K562 (cell line): ENCODE results near the gene LSM4. TPM values are rescaled to one million over a fixed set of nuclear protein-coding genes. Genes with fewer than 3 reads are reported as not detected.

ENCODE experiments used
- ADNP ChIP-seq: fragments of 200-800 bp; sonication (Bioruptor generic); IDR thresholded peaks from 2 replicates; pipeline ENCODE4 v1.6.1; 2016; ENCODE audit warnings: missing genetic modification characterization, missing compliant biosample characterization
- CHD1 ChIP-seq: fragments of 200-600 bp; sonication (generic); IDR thresholded peaks from one replicate; pipeline ENCODE4 v1.6.1; 2012; ENCODE audit warnings: mild to moderate bottlenecking, moderate library complexity, low read length, inconsistent platforms
- ESRRA ChIP-seq: fragments of 450-650 bp; IDR thresholded peaks from 2 replicates; pipeline ENCODE4 v1.6.1; 2014; ENCODE audit warnings: low read depth, mild to moderate bottlenecking, moderate library complexity, borderline replicate concordance
- FOSL1 ChIP-seq: fragments of 200-800 bp; sonication (Bioruptor generic); conservative IDR thresholded peaks from 2 replicates; pipeline ENCODE4 v1.6.1; 2016; ENCODE audit warnings: missing genetic modification characterization, missing compliant biosample characterization
- HDAC1 ChIP-seq, 2 experiments: fragments of 450-650 bp; IDR thresholded peaks; 2 replicates each; pipeline ENCODE4 v1.6.1; 2016 to 2017; ENCODE audit warnings: inconsistent platforms in 1 of 2, mild to moderate bottlenecking in 1 of 2, moderate library complexity in 1 of 2
- KLF13 ChIP-seq: fragments of 450-650 bp; IDR thresholded peaks from 2 replicates; pipeline ENCODE4 v1.6.1; 2016; ENCODE audit warnings: missing genetic modification characterization, low read depth, mild to moderate bottlenecking, missing compliant biosample characterization, moderate library complexity, borderline replicate concordance
- MECOM ChIP-seq: fragments of 250-450 bp; sonication (Bioruptor Pico); IDR thresholded peaks from 2 replicates; pipeline ENCODE4 v1.8.0; 2022; ENCODE audit warnings: inconsistent platforms
- NELFE ChIP-seq: IDR thresholded peaks from 2 replicates; pipeline ENCODE4 v1.6.1; 2011; ENCODE audit warnings: mild to moderate bottlenecking; ENCODE audit not compliant: insufficient read depth, insufficient read length
- RAD51 ChIP-seq: fragments of 450-650 bp; IDR thresholded peaks from 2 replicates; pipeline ENCODE4 v1.7.1; 2016; ENCODE audit warnings: low read depth, mild to moderate bottlenecking, borderline replicate concordance
- SMAD1 ChIP-seq: fragments of 150-350 bp; IDR thresholded peaks from 2 replicates; pipeline ENCODE4 v1.6.1; 2014; ENCODE audit warnings: low read length, low read depth; ENCODE audit not compliant: partially characterized antibody
- SMARCB1 ChIP-seq: IDR thresholded peaks from 2 replicates; pipeline ENCODE4 v1.6.1; 2011; ENCODE audit warnings: improper control_type of control experiment, low read depth; ENCODE audit not compliant: insufficient read length
- XRCC5 ChIP-seq: fragments of 200-400 bp; formaldehyde crosslinking; IDR thresholded peaks from 2 replicates; pipeline ENCODE4 v1.6.1; 2017; ENCODE audit warnings: low read depth, mild to moderate bottlenecking, low read length
- ZFP30 ChIP-seq: fragments of 250-450 bp; sonication (Bioruptor Pico); IDR thresholded peaks from 2 replicates; pipeline ENCODE4 v1.8.0; 2022; ENCODE audit warnings: moderate library complexity, mild to moderate bottlenecking, inconsistent platforms, borderline replicate concordance
- ZNF584 ChIP-seq: fragments of 200-800 bp; sonication (Bioruptor generic); IDR thresholded peaks from 2 replicates; pipeline ENCODE4 v1.6.1; 2016; ENCODE audit warnings: low read depth, mild to moderate bottlenecking, missing genetic modification characterization, missing compliant biosample characterization
- polyA plus RNA-seq, 8 experiments: library from polyadenylated mRNA; depleted of rRNA in 4 of 8; stranded (reverse) in 5 of 8; unstranded in 3 of 8; fragments of >200 nt; fragmentation: Nextera tagmentation in 2 of 8; fragmentation: Illumina TruSeq in 1 of 8; extraction: Ambion mirVana in 2 of 8; extraction: Trizol in 1 of 8; gene quantifications; 2 replicates each; pipeline versions ENCODE4 v1.2.1 to v1.2.3, GENCODE V29; 2011 to 2014; ENCODE audit warnings: inconsistent platforms in 1 of 8, missing spikeins in 1 of 8
- total RNA-seq, 7 experiments: library from RNA; depleted of rRNA in 6 of 7; stranded (reverse); fragments of >200 nt in 6 of 7; fragmentation: Illumina TruSeq in 2 of 7; extraction: Trizol in 2 of 7; gene quantifications; 2 replicates each; pipeline versions ENCODE4 v1.2.1 to v1.2.3, GENCODE V29; 2011 to 2021; ENCODE audit warnings: low replicate concordance in 1 of 7
- TF ChIP-seq, protein P1 (sequence below), 3 experiments: fragments of 200-800 bp in 1 of 3; sonication (Bioruptor generic) in 1 of 3; sonication (generic) in 1 of 3; formaldehyde crosslinking in 1 of 3; IDR thresholded peaks; 2 replicates each; pipeline versions ENCODE4 v1.6.1 to v1.8.0; 2016 to 2022; ENCODE audit warnings: mild to moderate bottlenecking in 2 of 3, missing compliant biosample characterization in 2 of 3, missing genetic modification characterization in 2 of 3, missing genetic modification reagents in 1 of 3
- TF ChIP-seq, protein P2 (sequence below), 2 experiments: fragments of 200-800 bp in 1 of 2; sonication (Bioruptor generic) in 1 of 2; sonication (generic) in 1 of 2; formaldehyde crosslinking in 1 of 2; IDR thresholded peaks in 1 of 2; conservative IDR thresholded peaks in 1 of 2; 2 replicates each; pipeline versions ENCODE4 v1.5.0 to v1.6.1; 2016 to 2020; ENCODE audit warnings: missing compliant biosample characterization in 1 of 2, missing genetic modification characterization in 1 of 2, missing genetic modification reagents in 1 of 2
- TF ChIP-seq, protein P3 (sequence below): fragments of 200-800 bp; sonication (Bioruptor generic); IDR thresholded peaks from 2 replicates; pipeline ENCODE4 v1.6.1; 2017; ENCODE audit warnings: missing genetic modification characterization, missing compliant biosample characterization
- TF ChIP-seq, protein P4 (sequence below), 2 experiments: fragments of 450-650 bp in 1 of 2; sonication (generic) in 1 of 2; formaldehyde crosslinking in 1 of 2; IDR thresholded peaks in 1 of 2; conservative IDR thresholded peaks in 1 of 2; 2 replicates each; pipeline versions ENCODE4 v1.6.1 to v1.8.1; 2016 to 2023; ENCODE audit warnings: mild to moderate bottlenecking in 2 of 2, moderate library complexity in 2 of 2, inconsistent platforms in 1 of 2, missing genetic modification reagents in 1 of 2
- TF ChIP-seq, protein P5 (sequence below): fragments of 450-650 bp; conservative IDR thresholded peaks from 2 replicates; pipeline ENCODE4 v1.6.1; 2016; ENCODE audit warnings: missing genetic modification characterization, low read depth, mild to moderate bottlenecking, control low read depth, missing compliant biosample characterization

Gene LSM4
- total and polyA plus RNA-seq, 9 of the 15 experiments (the other 6 are each of a cell fraction or from before 2014, with no cell fraction given), result 11.9 to 763 (median 202) TPM

DNA sequence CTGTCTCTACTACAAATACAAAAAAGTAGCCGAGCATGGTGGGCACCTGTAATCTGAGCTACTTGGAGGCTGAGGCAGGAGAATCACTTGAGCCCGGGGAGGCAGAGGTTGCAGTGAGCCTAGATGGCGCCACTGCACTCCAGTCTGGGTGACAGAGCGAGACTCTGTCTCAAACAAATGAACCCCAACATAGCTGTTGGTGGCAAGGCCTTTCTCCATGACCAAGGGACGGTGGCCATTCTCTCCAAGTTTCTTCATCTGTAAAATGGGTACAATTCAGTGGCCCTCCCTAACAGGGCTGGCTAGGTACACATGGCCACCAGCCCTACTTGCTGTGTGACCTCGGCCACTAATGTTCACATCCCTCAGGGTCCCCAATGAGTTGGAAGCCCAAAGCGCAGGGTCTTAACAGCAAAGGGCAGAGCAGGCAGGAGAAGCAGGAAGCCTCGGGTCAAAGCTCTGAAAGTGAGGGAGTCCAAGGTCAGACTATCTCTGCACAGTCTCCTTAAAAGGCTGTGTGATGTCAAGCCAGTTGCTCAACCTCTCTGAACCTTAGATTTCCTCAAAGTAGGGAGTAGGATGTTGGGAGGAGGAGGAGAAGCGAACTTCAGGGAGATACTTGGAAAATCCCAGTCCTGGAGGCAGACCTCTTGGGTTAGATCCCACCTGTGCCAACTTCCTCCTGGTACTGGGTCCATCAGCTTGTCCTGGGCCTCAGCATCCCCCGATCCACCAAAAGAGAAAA lies 44.2 kb downstream of the LSM4 start (continued):
- TF ChIP-seq, protein P1, sequence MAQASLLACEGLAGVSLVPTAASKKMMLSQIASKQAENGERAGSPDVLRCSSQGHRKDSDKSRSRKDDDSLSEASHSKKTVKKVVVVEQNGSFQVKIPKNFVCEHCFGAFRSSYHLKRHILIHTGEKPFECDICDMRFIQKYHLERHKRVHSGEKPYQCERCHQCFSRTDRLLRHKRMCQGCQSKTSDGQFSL (CRISPR knock-in tag; IDR thresholded peaks at IDR 0.05), result 0 out of 2 replicates have a peak, but pooled peaks have one; percentile 24
- TF ChIP-seq, protein P1 (tag; IDR thresholded peaks at IDR 0.05), result no peak
- TF ChIP-seq XRCC5 (no peak; the same call in 1 of the 2 replicates), RAD51 (no peak), ZNF584 (CRISPR knock-in tag) (no peak), SMARCB1 (no peak), FOSL1 (tag) (no peak; the same call in 1 of the 2 replicates), ADNP (tag) (peak; percentile 79), HDAC1 (IDR thresholded peaks at IDR 0.05) (no peak), CHD1 (no peak), KLF13 (tag) (no peak), ESRRA (peak; percentile 84), MECOM (CRISPR knock-in tag) (no peak), ZFP30 (CRISPR knock-in tag) (no peak), SMAD1 (peak; percentile 27), NELFE (no peak)
- TF ChIP-seq, protein P2, sequence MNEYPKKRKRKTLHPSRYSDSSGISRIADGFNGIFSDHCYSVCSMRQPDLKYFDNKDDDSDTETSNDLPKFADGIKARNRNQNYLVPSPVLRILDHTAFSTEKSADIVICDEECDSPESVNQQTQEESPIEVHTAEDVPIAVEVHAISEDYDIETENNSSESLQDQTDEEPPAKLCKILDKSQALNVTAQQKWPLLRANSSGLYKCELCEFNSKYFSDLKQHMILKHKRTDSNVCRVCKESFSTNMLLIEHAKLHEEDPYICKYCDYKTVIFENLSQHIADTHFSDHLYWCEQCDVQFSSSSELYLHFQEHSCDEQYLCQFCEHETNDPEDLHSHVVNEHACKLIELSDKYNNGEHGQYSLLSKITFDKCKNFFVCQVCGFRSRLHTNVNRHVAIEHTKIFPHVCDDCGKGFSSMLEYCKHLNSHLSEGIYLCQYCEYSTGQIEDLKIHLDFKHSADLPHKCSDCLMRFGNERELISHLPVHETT (CRISPR knock-in tag; conservative IDR thresholded peaks at IDR 0.05 in 1 of 2, IDR thresholded peaks at IDR 0.05 in 1 of 2), result no peak
- TF ChIP-seq, protein P3, sequence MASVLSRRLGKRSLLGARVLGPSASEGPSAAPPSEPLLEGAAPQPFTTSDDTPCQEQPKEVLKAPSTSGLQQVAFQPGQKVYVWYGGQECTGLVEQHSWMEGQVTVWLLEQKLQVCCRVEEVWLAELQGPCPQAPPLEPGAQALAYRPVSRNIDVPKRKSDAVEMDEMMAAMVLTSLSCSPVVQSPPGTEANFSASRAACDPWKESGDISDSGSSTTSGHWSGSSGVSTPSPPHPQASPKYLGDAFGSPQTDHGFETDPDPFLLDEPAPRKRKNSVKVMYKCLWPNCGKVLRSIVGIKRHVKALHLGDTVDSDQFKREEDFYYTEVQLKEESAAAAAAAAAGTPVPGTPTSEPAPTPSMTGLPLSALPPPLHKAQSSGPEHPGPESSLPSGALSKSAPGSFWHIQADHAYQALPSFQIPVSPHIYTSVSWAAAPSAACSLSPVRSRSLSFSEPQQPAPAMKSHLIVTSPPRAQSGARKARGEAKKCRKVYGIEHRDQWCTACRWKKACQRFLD (CRISPR knock-in tag), result no peak
- TF ChIP-seq, protein P4, sequence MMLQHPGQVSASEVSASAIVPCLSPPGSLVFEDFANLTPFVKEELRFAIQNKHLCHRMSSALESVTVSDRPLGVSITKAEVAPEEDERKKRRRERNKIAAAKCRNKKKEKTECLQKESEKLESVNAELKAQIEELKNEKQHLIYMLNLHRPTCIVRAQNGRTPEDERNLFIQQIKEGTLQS (IDR thresholded peaks at IDR 0.05), result no peak
- TF ChIP-seq, protein P4 (CRISPR knock-in tag; conservative IDR thresholded peaks at IDR 0.05), result no peak
- TF ChIP-seq, protein P5, sequence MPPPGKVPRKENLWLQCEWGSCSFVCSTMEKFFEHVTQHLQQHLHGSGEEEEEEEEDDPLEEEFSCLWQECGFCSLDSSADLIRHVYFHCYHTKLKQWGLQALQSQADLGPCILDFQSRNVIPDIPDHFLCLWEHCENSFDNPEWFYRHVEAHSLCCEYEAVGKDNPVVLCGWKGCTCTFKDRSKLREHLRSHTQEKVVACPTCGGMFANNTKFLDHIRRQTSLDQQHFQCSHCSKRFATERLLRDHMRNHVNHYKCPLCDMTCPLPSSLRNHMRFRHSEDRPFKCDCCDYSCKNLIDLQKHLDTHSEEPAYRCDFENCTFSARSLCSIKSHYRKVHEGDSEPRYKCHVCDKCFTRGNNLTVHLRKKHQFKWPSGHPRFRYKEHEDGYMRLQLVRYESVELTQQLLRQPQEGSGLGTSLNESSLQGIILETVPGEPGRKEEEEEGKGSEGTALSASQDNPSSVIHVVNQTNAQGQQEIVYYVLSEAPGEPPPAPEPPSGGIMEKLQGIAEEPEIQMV, result no peak
